Activated CD4-positive, CD25-positive, alpha-beta regulatory T cell (primary cell): ENCODE measurements around the gene ETHE1.
A peak's percentile ranks its signal among the peaks of the same experiment; 100 is the strongest.
"Not testable (repeated sequence)": the region's sequence is repeated elsewhere in the genome, so short reads cannot be mapped to it uniquely, and the experiment has no call there.

Experiments used
- DNase-seq, 4 experiments: peaks; one replicate each; lab custom pipeline; 2025; lab: John Stamatoyannopoulos, UW

ETHE1 gene

DNA sequence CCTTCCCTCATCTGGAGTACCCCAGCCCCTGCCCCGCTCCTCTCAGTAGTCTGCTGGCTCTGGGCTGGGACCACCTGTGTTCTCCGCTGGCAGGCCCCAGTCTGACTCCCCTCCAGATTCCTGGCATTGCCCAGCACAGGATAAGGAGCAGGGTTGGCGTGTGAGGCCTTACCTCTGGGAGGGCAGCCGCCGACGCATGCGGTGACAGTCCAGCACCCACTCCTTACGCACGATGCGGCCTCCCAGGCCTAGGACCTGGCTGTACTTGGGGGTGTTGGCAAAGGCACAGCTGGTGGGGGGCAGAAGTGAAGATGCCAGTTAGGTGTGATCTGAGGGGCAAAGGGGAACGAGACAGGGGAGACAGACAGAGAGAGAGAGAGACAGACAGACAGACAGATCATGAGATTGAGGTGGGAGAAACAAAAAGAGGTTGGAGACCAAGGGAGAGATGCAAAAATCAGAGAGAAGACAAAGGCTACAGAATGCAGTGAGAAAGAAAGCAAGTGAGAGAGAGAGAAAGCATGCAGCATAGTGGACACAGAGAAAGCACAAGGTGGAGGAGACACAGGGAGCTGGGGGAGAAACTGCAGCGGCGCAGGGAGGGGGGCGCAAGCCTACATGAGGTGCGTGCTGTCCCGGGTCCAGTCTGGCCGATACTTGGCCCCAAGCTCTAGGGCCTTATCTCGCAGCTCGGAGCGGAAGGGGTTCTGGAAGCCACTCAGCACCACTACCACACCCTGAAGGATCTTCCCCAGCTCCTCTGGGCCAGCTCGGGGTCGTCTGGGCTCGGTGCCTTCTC, 24.6 kb upstream of the ETHE1 start:
- DNase-seq: no peak

DNA sequence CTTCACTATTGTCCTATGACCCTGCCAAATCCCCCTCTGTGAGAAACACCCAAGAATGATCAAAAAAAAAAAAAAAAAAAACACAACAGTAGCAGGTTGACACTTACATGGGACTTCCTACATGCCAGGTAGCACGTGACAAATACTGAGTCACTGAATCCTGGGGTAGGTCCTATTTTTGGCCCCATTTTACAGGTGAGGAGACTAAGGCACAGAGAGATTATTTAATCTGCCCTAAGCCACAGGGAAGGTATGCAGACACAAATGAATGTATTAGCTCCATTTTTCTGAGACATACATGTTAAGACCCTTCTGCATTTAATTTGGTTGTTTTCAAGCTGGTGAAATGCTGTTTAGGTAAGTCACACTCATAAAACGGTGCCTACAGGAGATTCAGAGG, 21.7 kb upstream of the ETHE1 start:
- DNase-seq: no peak

DNA sequence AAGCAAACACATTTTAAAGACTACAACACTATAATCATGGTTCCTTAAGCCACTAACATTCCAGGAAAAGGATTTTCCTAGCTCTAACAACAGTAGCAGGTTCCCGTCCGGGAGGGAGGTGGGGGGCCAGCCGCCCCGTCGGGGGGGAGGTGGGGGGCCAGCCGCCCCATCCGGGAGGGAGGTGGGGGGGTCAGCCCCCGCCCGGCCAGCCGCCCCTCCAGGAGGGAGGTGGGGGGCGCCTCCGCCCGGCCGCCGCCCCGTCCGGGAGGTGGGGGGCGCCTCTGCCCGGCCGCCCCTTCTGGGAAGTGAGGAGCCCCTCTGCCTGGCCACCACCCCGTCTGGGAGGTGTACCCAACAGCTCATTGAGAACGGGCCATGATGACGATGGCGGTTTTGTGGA, 20.9 kb upstream of the ETHE1 start:
- DNase-seq: not testable (repeated sequence)

DNA sequence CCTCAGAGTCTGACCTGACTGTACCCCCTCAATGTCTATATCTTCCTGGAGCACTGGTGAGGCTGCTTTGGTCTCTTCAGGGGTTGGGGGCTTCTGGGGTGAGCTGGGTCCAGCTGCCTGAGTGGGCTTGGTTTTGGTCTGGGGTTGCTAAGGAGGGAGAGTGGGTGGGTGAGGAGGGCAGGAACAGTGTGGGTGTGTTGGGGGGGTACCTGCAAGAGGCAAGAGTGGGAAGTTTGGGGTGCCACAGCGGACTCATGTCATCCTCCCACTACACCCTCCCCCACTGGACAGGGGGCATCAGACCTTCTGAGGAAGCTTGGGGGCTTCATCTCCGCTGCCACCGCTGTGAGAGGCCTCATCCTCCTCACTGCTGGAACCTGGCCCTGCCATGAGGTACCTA, 19.6 kb upstream of the ETHE1 start:
- no peak for DNase-seq

DNA sequence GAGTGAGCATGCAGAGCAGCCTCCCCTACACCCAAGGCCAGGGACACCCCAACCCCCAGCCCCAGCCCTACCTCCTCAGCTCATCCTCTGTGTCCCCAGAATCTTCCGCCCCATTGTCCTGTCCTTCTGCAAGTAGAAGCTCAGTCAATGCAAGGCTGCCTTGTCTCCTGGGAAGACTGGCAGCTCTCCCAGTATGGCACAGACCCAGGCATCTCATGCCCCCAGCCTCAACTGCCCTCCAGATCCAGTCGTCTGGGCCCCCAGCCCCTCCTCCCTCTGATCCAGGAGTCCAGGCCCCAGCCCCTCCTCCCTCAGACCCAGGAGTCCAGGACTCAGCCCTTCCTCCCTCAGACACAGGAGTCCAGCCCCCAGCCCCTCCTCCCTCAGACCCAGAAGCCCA, 19.0 kb upstream of the ETHE1 start:
- DNase-seq: no peak

DNA sequence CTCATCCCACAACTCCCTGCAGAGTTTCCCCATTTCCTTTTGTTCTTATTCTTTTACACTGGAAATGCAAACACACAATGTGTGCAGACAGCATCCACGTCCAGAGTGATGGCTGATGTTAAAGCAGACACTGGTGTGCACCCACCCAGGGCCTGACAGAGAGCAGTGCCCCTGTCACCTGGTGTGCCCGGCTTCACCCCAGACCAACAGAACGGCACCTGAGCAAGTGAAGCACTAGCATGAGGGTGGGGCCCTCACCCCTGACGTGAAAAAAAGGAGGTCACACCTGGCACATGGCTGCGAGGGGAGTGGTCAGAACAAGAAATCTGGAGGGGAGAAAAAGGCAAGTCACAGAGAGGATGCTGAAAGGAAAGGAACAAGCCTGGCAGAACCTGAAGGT, 18.3 kb upstream of the ETHE1 start:
- DNase-seq: no peak

DNA sequence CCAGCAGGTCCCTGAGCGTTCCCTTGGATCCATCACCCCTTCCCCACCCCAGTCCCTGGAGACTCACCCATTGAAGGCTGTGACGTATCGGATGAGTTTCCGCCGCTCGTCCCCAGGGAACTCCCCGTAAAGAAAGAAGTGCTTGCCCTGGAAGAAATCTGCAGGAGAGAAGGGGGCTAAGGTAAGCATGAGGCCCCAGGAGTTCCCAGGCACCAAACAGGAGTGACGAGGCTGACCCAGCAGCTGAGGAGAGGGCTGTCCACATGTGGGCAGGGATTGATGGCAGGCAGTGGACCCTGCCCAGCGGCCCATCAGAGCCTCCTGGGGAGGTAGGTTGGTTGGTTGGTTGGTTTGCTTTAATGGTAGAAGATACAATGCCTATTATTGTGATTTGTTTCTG, 17.1 kb upstream of the ETHE1 start:
- no peak for DNase-seq

DNA sequence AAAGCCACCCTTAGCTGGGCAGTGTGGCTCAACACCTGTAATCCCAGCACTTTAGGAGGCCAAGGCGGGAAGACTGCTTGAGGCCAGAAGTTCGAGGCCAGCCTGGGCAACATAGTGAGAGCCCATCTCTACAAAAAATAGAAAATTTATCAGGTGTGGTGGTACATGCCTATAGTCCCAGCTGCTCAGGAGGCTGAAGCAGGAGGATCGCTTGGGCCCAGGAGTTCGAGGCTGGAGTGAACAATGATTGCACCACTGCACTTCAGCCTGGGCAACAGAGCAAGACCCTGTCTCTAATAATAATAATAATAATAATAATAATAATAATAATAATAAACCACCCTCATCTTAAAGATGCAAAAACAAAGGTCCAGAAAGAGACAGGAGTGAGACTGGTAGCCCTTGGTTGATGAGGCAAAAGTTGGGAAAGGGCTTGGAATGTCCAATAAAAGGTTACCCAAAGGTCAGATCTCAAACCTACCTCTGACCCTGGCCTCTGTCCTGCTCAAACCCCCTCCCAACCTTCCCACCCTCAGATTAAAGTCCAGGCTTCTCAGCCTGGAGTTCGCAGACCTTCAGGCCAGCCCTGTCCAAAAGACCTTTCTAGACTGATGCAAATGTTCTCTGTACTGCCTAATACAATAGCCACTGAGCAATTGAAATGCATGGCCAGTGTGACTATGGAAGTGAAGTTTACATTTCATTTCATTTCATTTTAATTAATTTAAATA, 15.1 kb upstream of the ETHE1 start:
- DNase-seq: no peak

DNA sequence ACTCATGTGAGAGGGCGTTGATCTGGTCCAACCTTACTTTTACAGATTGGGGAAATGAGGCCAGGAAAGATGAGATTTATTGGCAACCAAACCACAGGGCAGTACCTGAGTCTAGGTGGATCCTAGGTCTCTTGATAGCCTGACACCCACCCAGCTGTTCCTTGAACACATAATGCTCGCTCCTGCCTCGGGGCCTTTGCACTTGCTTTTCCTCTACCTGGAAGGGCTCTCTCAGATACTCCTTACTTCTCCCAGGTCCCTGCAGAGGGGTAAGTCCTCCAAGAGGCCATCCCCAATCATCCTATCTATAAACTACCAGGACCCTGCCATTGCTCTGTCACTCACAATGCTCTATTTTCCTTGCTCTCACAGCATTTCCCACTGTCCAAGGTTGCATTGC, 13.4 kb upstream of the ETHE1 start:
- no peak for DNase-seq

DNA sequence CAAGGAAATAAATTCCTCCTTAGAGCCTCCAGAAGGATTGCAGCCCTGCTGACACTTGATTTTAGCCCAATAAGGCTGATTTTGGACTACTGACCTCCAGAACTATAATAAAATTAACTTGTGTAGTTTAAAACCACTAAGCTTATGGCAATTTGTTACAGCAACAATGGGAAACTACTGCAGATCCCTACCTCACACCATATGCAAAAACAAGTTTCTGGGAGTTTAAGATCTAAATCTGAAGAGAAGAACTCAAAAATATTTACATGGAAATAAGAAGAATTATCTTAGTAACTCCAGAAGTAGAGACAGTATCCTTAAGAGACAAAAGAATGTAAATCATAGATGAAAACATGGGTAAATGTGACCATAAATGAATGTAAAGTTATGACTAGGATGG, 11.9 kb upstream of the ETHE1 start:
- DNase-seq: no peak

DNA sequence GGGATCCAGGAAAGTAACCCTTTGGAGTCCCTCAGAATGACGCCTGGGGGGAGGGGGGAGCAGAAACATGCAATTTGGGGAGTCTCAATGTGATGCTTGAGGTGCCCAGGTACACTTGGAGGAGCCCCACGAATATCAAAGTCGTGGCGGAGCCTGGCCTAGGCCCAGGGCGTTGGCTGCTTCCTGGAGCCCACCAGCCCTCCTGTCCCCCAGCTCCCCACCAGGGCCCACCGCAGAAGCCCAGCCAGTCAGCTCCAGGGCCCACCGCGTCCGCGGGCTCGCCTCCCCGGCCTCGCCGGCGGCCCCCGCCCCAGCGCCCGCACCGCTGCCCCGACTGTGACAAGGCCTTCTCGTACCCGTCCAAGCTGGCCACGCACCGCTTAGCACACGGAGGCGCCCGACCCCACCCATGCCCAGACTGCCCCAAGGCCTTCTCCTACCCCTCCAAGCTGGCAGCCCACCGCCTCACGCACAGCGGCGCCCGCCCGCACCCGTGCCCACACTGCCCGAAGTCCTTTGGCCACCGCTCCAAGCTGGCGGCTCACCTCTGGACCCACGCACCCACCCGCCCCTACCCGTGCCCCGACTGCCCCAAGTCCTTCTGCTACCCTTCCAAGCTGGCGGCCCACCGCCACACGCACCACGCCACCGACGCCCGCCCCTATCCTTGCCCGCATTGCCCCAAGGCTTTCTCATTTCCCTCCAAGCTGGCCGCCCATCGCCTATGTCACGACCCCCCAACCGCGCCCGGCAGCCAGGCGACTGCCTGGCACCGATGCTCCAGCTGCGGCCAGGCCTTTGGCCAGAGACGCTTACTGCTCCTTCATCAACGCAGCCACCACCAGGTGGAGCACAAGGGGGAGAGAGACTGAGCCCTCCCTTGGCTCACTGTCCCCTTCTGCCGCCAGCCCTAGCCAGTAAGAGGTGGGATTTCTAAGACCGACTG, 8.1 kb upstream of the ETHE1 start:
- peak in 2 of 4 experiments; percentile 19 to 26 for DNase-seq

DNA sequence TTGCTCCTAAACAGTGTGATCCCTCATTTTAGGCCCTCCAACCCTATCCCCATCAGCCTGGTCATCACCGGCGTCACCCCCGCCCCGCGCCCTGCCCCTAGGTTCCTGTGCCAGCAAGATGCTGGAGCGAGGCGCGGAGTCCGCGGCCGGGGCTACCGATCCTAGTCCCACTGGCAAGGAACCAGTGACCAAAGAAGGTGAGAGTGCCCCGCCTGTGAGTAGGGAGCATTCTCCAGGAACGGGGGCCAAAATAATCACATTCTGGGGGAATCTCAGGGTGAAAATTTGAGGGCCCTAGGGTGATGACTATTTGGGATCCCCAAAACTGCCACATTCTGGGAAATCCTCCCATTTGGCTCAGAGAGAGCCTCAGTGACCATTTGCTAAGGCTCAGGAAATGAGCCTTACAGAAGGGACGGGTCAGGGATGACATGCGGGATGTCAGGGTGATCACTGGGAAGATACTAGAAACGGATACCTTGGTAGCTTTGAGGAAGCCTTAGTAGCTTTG, 7.4 kb upstream of the ETHE1 start:
- DNase-seq: no peak

DNA sequence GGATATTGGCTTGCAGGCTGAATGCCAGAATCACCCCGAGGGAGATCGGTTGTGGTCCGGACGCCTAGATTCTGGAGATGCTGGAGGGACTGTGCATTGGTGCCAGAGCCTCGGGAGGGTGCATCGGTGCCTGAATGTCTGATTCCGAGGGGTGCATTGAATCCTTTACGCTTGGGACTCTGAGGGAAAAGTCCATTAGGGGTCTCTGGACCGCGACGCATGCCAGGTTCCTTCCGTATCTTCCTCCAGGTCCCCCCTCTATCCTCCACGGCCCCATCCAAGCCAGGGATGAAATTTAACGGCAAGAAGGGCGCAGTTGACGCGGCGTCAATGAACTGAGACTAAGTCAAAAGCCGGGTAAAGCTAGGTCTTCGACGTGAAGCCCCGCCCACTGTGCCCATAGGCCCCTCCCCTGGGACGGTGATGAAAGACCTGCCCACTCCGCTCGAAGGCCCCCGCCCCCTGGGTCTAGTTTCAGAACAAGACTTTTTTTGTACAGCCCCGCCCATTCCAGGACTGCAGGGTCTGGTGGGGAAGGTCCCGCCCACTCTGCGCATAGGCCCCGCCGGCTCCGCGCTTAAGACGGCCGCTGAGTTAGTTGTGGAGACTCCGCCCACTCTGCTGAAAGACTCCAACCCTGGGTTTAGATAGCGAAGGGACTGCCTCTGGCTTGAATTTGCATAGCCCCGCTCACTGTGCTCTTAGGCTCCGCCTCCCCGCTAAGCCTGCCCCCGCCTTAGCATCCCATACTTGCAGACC, 6.7 kb upstream of the ETHE1 start:
- peak; percentile 75 to 90 (median 82) for DNase-seq

DNA sequence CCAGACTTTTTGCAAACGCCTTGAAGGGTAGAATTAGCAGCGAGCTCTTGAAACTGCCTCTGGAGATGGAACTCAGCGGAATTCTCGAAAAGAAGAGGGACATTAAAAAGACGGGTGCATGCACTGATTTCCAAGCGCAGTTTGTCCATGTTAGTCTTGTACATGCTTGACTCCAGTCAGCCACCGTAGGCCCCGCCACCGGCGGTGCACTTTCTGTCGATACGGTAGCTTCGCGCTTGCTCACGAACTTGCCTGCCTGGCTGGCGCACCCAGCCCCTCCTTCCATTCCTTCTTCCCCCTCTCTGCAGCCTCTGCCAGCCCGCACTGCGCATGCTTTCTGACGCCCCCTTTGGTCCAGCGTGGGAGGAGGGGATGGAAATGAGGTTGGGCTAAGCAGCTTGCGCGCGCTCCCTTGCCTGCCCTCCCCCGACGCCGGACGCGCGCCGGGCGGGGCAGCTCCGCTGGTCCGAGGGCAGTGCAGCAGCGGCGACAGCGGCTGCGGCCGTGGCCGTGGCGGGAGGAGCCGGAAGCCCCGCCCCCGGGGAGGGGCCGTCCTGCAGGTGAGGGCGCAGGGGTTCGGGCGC, 6.1 kb upstream of the ETHE1 start, which contains the start of gene ZNF575:
Gene ZNF575 (plus strand): TSS at position 227 of the 584 bp plus-strand sequence. CDS start 1,235 bp downstream, outside the sequence.
- DNase-seq: peak; percentile 52 to 64 (median 62)

DNA sequence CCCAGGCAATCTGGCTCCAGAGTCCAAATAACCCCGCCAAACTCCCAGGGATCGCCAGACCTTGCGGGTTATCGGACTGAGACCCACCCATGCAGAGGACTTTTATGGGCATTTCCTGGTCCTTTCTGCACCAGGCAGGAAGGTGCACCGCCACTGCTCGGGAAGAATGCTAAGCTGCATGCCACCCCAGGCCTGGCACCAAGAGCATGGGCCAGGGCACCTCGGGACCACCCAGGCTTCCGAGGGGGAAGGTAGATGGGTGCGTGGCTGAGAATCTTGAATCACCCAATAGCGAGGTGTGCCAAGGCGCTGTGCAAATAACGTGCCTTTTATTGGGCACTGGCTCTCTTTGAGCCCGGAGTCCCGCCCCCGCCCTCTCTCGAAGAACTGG, 5.6 kb upstream of the ETHE1 start:
- peak in 2 of 4 experiments; percentile 46 to 51 for DNase-seq

DNA sequence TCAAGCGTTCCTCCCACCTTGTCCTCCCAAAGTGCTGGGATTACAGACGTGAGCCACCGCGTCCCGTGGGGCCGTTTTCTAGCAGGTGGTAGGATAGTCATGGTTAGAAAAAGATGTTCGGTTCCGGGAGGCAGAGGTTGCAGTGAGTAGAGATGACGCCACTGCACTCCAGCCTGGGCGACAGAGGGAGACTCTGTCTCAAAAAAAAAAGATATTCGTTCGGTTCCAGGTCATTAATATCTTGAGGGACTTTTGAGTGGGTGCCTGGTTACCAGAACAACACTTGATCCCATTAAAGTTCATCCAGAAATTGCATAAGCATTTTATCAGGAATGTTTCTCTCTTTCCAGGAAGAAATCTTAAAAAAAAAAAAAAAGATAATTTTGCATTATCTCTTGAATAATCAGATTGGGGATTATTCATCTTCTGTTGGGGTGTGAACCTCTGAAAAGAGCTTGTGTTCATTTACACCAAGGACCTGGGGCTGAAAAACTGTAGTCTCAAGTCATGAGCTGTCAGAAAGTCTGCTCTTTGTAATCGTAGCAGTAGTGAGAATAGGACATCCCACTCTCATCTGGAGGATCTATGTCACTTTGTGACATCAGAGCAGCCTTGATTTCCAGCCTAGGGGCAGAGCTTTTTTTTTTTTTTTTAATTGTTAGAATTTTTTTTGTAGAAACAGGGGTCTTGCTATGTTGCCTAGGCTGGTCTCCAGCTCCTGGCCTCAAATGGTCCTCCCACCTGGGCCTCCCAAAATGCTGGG, 1.0 kb upstream of the ETHE1 start:
- DNase-seq: no peak

DNA sequence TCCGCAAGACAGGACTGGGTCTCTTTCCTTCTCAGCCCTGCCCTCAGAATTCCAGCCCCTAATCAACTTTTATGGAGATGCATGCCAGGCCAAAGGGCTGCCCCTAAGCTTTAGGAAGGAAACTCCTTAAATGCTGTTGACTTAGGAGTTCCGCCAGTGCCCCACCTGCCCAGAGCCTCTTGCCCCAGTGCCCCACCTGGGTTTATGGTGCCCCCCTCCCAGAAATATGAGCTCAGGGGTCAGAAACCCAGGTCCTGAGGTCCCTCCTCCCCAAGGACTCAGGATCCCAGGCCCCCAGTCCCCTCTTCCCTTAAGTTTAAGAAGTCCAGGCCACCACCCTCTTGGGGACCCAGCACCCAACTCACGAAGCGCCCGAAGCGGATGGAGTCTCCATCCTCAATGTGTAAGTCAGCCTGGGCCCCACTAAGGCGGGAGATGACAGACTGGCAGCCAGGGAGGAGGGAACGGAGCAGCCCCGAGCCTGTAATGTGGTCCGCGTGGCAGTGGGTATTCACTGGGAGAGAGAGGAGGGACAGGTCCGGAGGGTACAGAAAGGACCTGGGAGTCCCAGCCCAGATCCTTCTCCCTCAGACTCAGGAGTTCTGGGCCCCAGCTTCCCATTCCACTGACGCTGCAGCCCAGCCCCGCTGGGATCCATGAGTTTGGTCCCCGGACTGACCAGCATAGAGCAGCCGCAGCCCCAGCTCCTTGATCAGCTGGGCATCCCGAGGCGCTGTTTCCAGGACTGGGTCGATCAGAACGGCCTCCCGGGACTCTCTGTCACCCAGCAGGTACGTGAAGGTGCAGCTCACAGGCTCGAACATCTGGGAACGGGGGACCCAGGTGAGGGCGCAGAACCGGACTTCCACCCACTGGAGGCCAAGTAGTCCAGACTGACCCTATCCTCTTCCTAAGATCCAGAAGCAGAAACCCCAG, 897 bp downstream of the ETHE1 start:
- DNase-seq: no peak

DNA sequence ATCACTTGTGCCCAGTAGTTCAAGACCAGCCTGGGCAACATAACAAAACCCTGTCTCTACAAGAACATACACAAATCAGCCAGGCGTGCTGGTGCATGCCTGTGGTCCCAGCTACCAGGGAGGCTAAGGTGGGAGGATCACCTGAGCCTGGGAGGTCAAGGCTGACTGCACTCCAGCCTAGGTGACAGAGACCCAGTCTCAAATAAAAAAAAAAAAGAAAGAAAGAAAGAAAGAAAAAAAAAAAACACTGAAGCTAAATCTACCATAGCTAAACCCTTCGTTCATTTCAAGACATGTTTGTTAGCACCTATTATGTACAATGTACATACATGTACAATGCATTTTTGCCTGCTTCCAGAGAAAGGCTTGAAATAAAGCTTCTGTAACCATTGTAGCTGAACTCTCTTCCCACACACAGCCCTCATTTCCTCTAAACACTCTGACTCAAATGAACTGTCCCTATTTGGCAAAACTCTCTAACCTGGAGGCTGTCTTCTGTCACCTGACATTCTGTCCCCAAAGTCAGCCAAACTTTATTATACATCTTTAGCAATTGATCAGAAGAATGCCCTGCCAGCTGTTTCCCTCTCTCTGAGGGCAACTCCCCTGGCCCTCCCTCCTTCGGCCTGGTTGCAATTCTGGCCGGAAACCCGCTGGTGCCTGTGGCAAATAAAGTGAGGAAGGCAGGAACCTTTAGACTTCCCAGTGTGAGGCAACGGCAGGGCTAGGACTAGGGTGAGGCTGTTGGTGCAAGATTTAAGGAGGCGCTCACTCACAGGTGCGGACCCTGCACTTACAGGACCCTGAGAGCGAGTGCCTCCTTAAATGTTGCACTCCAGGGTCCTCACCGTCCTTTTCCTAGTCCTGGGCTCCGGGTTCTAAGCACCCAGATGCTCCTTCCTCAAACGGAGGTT, 1.8 kb downstream of the ETHE1 start:
- DNase-seq: no peak
